PC-3 (cell line): Measurements from ENCODE around the gene FERD3L.
"Not testable (repeated sequence)": the region's sequence is repeated elsewhere in the genome, so short reads cannot be mapped to it uniquely, and the experiment has no call there.

Experiments used
- CTCF ChIP-seq: fragments of 300-600 bp; sonication (generic); conservative IDR thresholded peaks from 2 replicates; pipeline ENCODE4 v1.5.1; 2017; ENCODE audit warnings: antibody characterized with exemption, low read depth, mild to moderate bottlenecking, low read length
- EZH2 ChIP-seq: fragments of 300-600 bp; sonication (generic); IDR thresholded peaks from one replicate; pipeline ENCODE4 v1.6.1; 2017; ENCODE audit warnings: antibody characterized with exemption, mild to moderate bottlenecking, low read length; ENCODE audit not compliant: unreplicated experiment

- TF ChIP-seq CTCF, EZH2: not testable (repeated sequence)
These were observed 49.2 kb upstream of the FERD3L start for GRCh38 chr7:19194417-19194816.
